ENCODE data around the gene RBFOX2. TPM values are rescaled to one million over a fixed set of nuclear protein-coding genes. Genes with fewer than 3 reads are reported as not detected.

The RBFOX2 gene
- total RNA-seq, 2 donors from 2014 or later: 104 to 120 TPM

DNA sequence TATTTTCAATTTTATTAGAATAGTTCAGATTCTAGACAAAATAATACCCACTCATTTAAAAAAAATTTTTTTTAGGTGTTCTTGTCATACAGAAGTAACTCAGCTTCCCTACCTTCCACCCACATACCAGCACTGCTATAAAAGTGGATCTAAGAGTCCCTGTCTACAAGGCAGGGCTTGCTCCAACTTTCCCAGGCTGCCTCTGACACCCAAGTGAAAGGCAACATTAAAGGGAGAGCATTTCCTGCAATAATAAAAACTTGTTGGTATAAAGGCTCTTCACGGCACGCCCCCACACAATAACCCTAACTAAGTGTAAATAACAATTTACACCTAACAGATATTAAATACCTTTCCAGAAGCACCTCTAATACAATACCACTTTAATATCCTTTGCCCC, 183.7 kb downstream of the RBFOX2 start:
- Histone ChIP-seq H3K27me3 (ENCODE audit: control insufficient read depth, insufficient read depth, low read length, poor library complexity, severe bottlenecking) (no peaks in the 10 kb centered on the region), H3K4me3 (ENCODE audit: low read length) (no peak overlapping the region), H3K4me1 (ENCODE audit: control insufficient read depth, insufficient read depth, low read length) (peaks cover 14% of the 10 kb centered on the region), H3K9me3 (ENCODE audit: control insufficient read depth, low read length) (no peaks in the 10 kb centered on the region), H3K36me3 (ENCODE audit: control insufficient read depth, insufficient read depth, low read length) (no peaks in the 10 kb centered on the region), H3K9ac (ENCODE audit: extremely low read depth, low read length, poor library complexity, severe bottlenecking) (no peak overlapping the region), H3K27ac (ENCODE audit: low read depth, low read length) (no peak overlapping the region)
- DNase-seq: no peak
- no peaks in the 10 kb centered on the region for H3K27me3 Mint-ChIP-seq (ENCODE audit: insufficient read depth)
- H3K9me3 Mint-ChIP-seq: no peaks in the 10 kb centered on the region
- no peaks in the 10 kb centered on the region for H3K36me3 Mint-ChIP-seq (ENCODE audit: low read depth)
- TF ChIP-seq, protein P1, sequence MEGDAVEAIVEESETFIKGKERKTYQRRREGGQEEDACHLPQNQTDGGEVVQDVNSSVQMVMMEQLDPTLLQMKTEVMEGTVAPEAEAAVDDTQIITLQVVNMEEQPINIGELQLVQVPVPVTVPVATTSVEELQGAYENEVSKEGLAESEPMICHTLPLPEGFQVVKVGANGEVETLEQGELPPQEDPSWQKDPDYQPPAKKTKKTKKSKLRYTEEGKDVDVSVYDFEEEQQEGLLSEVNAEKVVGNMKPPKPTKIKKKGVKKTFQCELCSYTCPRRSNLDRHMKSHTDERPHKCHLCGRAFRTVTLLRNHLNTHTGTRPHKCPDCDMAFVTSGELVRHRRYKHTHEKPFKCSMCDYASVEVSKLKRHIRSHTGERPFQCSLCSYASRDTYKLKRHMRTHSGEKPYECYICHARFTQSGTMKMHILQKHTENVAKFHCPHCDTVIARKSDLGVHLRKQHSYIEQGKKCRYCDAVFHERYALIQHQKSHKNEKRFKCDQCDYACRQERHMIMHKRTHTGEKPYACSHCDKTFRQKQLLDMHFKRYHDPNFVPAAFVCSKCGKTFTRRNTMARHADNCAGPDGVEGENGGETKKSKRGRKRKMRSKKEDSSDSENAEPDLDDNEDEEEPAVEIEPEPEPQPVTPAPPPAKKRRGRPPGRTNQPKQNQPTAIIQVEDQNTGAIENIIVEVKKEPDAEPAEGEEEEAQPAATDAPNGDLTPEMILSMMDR (conservative IDR thresholded peaks at IDR 0.05): no peak
- H3K4me1 Mint-ChIP-seq: peaks cover 28% of the 10 kb centered on the region
- no peak overlapping the region for H3K27ac Mint-ChIP-seq
- WGBS, 2 experiments (ENCODE audit: insufficient coverage in 1 of 2, insufficient read length in 1 of 2): 92 to 100% methylated on average over 2 of the region's 2 CpGs
- no peak overlapping the region for H3K4me3 Mint-ChIP-seq

DNA sequence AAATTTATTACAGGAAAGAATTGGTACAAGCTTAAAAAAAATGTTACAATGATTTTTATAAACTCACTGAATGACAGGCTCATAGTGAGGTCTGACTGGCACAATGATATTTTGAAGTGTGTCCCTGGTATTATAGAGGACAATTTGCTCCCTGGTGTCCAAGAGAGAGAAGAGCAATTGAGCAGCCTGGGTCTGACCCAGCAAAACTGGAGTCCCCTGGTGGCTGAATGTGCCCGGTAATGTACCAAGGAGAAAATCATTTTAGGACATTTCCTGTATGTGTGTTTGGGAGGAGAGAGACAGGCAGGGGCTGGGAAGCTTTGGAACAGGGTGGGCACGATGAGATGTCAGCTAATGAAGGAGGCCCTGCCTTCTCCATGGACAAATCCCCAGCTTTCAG, 185.7 kb downstream of the RBFOX2 start:
- Histone ChIP-seq H3K9me3 (ENCODE audit: control insufficient read depth, low read length) (no peaks in the 10 kb centered on the region), H3K4me1 (ENCODE audit: control insufficient read depth, insufficient read depth, low read length) (peaks cover 13% of the 10 kb centered on the region), H3K9ac (ENCODE audit: extremely low read depth, low read length, poor library complexity, severe bottlenecking) (no peak overlapping the region), H3K36me3 (ENCODE audit: control insufficient read depth, insufficient read depth, low read length) (no peaks in the 10 kb centered on the region), H3K4me3 (ENCODE audit: low read length) (no peak overlapping the region), H3K27me3 (ENCODE audit: control insufficient read depth, insufficient read depth, low read length, poor library complexity, severe bottlenecking) (no peaks in the 10 kb centered on the region), H3K27ac (ENCODE audit: low read depth, low read length) (no peak overlapping the region)
- Mint-ChIP-seq H3K9me3 (no peaks in the 10 kb centered on the region), H3K4me3 (no peak overlapping the region), H3K4me1 (peaks cover 40% of the 10 kb centered on the region), H3K27ac (peak overlapping the region; percentile 5), H3K36me3 (ENCODE audit: low read depth) (no peaks in the 10 kb centered on the region), H3K27me3 (ENCODE audit: insufficient read depth) (no peaks in the 10 kb centered on the region)
- peak; percentile 71 for DNase-seq
- TF ChIP-seq, protein P1 (conservative IDR thresholded peaks at IDR 0.05): peak; percentile 79
- WGBS, 2 experiments (ENCODE audit: insufficient coverage in 1 of 2, insufficient read length in 1 of 2): 57 to 63% methylated on average over 2 of the region's 2 CpGs

DNA sequence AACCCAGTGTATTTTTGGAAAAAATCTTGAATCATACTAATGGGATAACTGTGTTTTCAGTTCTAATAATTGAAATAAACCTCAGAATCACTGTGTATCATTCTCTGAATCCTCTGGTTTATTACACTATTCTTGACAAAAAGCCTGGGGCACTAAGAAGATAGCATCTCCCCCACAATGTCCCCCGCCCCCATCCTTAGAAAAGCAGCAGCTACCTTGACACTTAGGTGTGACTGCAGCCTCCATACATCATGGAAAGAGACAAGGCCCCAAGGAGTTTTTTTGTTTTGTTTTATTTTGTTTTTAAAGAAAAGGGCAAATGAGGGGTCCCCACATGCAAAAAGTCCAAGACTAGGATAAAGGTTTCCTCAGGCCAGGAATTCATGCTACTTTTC, 186.1 kb downstream of the RBFOX2 start:
- Histone ChIP-seq H3K9me3 (ENCODE audit: control insufficient read depth, low read length) (no peaks in the 10 kb centered on the region), H3K4me1 (ENCODE audit: control insufficient read depth, insufficient read depth, low read length) (peaks cover 8% of the 10 kb centered on the region), H3K4me3 (ENCODE audit: low read length) (no peak overlapping the region), H3K9ac (ENCODE audit: extremely low read depth, low read length, poor library complexity, severe bottlenecking) (no peak overlapping the region), H3K27me3 (ENCODE audit: control insufficient read depth, insufficient read depth, low read length, poor library complexity, severe bottlenecking) (no peaks in the 10 kb centered on the region), H3K36me3 (ENCODE audit: control insufficient read depth, insufficient read depth, low read length) (no peaks in the 10 kb centered on the region), H3K27ac (ENCODE audit: low read depth, low read length) (no peak overlapping the region)
- no peak for DNase-seq
- H3K36me3 Mint-ChIP-seq (ENCODE audit: low read depth): no peaks in the 10 kb centered on the region
- peaks cover 43% of the 10 kb centered on the region for H3K4me1 Mint-ChIP-seq
- H3K27me3 Mint-ChIP-seq (ENCODE audit: insufficient read depth): no peaks in the 10 kb centered on the region
- H3K9me3 Mint-ChIP-seq: no peaks in the 10 kb centered on the region
- 91% methylated on average over 1 of the region's 1 CpG; no CpG with 5 or more reads in 1 of the 2 experiments for WGBS, 2 experiments (ENCODE audit: insufficient coverage in 1 of 2, insufficient read length in 1 of 2)
- TF ChIP-seq, protein P1 (conservative IDR thresholded peaks at IDR 0.05): no peak
- peak overlapping the region; percentile 5 for H3K27ac Mint-ChIP-seq
- no peak overlapping the region for H3K4me3 Mint-ChIP-seq
